GM21619 (cell line): Measurements from ENCODE around the gene SLC6A17.

Experiments
- ATAC-seq: cut with Tn5 transposase; IDR thresholded peaks from one replicate; pipeline ENCODE4 v1.9.1; 2021; ENCODE audit not compliant: unreplicated experiment

Gene SLC6A17

GRCh38 chr1:110201157-110201825 lies 51.0 kb downstream of the SLC6A17 start:
- no peak for ATAC-seq

- no peak for ATAC-seq
Observed at GRCh38 chr1:110203021-110203661, 52.8 kb downstream of the SLC6A17 start.

DNA sequence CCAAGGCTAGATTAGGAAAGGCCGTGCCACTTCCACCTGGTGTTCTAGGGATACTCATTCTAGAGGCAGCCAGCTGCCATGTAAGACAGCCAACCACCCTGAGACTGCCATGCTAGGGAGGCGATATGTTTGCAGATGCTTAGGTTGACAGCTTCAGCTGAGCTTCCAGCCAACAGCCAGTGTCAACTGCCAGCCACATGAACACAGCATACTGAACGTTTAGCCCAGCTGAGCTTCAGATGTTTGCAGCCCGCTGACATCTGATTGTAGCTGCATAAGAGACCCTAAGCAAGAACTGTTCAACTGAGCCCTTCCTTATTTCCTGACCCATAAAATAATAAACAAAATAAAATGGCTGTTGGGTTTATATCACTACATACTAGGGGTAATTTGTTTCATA lies 54.9 kb downstream of the SLC6A17 start:
- ATAC-seq: no peak

- ATAC-seq: no peak
Observed at GRCh38 chr1:110205591-110206155, 55.4 kb downstream of the SLC6A17 start.

- no peak for ATAC-seq
Observed at GRCh38 chr1:110206261-110206920, 56.1 kb downstream of the SLC6A17 start.

DNA sequence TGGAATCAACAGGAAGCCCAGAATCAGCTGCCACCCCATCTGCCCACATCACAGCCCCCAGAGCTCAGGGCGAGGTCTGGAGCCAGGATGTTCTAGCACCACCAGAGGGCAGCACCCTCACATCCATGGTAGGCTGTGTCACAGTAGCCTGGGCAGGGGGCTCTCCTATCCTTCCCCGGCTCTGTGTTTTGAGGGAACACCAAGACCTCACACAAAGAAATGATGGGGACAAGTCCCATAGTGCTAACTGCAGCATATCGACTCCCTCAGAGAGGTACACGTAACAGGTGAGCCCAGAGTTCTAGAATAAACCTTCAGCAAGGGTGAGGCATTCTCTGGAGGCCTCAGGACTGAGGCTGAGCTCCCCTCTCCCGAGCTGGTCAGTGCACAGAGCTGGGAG lies 57.5 kb downstream of the SLC6A17 start:
- ATAC-seq: no peak

GRCh38 chr1:110208916-110209645 lies 58.8 kb downstream of the SLC6A17 start:
- ATAC-seq: no peak

- peak; percentile 78 for ATAC-seq
Observed at GRCh38 chr1:110209715-110210603, 59.7 kb downstream of the SLC6A17 start, which contains the start of gene KCNC4. KCNC4 (plus strand) TSS chr1:110210314; CDS start chr1:110211500, 1,186 bp downstream.

DNA sequence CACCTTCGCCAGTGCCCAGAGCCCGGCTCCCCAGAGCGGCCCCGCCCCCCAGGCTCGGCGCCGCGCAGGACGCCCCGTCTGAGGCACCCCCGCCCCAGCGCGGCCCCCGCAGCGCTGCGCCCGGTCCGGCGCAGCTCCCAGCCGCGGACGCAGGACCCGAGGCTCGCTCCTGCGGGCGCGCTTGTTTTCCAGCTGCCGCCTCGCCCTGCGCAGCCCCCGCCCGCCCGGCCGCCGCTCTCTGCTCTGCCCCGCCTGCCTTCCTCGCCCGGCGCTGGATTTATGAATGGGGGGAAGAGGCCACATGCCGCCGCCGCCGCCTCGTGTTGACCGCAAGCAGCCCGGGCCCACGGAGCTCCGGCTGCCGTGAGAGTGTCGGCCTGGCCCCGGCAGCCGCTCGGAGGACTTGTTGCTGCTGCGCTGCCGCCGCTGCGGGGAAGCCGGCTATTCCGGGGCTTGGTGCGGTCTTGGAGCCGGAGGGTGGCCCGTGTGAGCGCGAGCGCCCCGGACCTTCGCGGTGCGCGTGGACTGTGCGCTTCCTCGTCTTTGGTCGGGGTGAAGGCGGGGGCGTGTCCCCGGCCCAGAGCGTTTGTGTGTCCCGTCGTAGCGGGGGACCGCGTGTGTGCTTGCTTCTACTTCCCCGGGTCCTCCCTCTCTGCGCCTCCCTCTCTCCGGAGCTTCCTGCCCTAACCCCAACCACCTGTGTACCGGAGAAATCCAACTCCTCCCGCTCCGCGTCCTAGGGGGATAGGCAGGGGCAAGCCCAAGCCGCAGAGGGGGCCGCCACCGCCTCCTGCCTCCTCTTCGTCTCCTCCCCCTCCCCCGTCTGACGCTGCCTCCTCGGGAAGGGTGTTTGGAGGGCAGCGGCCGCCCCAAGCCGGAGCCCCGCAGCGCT lies 60.6 kb downstream of the SLC6A17 start:
- ATAC-seq: peak; percentile 6

GRCh38 chr1:110211496-110212168 lies 61.3 kb downstream of the SLC6A17 start:
- ATAC-seq: no peak

GRCh38 chr1:110212169-110213142 lies 62.2 kb downstream of the SLC6A17 start:
- no peak for ATAC-seq

DNA sequence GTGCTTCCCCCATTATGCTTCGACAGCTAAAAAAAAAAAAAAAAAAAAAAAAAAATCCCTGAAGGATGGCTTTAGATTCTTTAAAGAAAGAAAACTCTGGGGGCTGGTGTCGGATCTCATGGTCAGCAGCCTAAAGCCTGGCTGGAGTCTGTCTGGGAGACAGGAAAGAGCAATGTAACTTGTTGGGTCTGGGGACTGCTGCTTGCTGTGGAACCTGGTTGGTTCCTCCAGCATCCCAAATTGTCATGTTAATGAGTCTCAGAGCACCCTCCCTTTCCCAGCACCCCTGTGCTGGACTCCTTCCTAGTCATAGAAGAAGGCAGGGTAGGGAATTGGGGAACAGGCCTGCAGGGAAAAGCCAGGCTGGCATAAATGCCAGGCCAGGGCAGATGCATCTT lies 62.8 kb downstream of the SLC6A17 start:
- ATAC-seq: no peak

DNA sequence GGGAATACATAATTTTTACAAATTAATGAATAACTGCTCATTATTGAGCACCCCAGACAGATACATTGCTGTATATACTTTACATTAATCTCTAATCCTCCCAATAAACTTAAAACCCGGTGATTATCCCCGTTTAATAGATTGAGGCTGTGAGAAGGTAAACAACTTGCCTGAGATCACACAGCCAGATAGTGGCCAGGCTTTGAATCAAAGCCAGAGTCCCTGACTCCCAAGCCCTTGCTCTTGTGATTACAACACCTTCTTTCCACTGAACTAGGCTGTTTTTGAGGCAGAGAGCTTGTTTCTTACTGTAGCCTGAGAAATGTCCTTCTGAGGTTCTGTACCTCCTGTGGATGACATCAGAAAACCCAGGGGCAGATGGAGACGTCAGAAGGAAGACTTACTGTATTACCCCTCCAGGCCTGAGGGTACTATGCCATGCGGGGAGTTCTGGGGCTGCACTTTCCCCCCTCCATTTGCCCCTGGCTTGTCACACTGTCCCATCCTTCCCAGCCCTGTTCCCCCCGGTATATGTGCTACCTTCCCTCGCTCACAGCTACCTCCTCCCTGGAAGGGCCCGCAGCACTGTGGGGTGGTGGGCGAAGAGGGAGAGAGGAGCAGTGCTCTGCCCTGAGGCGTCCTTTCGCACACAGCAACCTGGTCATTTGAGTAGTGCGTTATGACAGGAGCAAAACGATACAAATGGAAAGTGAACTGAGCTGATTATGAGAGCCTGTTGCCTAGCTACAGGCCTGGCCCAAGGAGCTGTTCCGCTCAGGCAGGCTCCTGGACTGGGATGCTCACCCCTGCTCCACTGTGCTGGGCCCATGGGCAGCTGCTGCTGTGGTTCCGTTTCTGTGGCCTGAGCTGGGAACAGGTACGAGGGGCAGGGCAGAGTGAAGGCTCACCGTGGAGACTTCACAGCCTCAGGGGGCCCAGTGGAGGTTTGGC lies 64.4 kb downstream of the SLC6A17 start:
- ATAC-seq: no peak

DNA sequence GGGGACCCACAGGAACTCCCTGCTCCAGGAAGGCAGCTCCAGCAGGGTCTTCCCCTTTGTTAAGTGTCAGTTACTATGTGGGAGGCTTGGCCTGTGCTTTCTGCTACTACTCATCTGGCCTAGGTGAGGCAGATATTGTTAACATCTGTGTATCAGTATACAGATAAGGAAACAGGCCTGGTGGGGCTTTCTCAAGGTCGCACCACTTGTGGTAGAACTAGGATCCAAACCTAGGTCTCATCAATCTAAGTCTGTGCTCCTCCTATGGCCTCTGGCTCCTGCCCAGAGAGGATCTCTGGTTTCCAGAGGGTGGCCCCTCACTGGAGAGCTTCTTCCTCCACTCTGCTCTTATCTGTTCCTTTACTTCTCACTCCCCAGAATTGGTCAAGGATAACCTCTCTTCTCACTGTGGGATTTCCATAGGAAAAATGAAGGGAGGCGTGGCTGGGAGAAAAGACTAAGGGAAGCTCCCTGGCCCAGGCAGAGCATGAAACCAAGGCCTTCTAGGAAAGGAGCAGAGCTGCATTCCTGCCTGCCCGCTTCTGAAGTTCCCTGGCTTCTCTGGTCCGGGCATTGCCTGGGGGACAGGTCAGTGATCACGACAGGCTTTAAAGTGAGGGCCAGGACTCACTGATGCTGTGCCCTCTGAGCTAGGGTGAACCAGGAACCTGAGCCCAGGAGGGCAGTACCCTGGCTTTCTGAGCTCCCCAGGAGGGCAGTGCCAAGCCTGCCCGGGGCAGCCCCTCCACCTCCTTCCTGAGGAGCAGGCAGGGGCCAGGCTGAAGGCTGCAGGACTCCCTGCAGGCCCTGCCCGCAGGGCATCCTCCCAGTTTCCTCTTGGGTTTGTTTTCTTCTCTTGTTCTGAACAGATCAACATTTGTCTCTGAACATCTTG lies 65.6 kb downstream of the SLC6A17 start:
- ATAC-seq: no peak

DNA sequence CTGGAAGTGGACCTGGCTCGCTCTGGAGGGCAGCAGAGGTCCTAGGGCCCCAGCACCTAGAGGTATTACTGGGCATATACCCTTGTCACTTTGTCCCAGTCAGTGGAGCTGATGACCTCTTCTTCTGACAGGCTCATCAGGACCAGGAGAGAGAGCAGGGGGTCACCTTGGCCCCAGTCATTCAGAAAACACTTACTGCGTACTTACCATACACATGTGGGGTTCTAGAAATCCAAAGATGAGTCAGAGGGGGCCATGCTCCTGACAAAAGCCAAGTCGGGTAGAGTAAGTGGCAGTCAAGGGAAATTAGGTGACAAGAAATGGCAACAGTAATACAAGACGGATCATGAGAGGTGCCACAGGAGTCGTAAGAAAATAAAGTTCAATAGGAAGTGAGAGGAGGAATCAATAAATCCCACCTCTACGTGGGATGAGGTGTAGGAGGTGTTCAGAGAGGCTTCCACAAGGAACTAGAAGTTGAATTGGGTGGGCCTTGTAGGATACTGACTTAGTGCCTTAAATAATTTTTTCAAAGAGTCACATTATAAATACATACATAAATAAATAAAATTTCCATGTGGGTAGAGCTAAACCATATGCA lies 66.7 kb downstream of the SLC6A17 start:
- no peak for ATAC-seq
